Natural killer cell treated with Interleukin-12 subunit alpha and Interleukin-12 subunit beta and Interleukin-15 and Interleukin-18, amount 100 ng/mL, for 72 hours (primary cell): Measurements from ENCODE around the gene CD34. TPM values are rescaled to one million over a fixed set of nuclear protein-coding genes. Genes with fewer than 3 reads are reported as not detected.

Experiments
- ATAC-seq, 2 donors: fragments of 150-1000 bp; cut with Tn5 transposase in 1 of 2; sonication (Bioruptor Pico), chemical (Tn5 transposase) in 1 of 2; 2 replicates each; pipeline ENCODE4 v1.10.0; 2021
- DNase-seq: peaks from one replicate; pipeline ENCODE4 v3.0.0; 2022; ENCODE audit warnings: low spot score
- H3K27ac Mint-ChIP-seq, 2 donors: 1 replicate in 1 of 2; 2 replicates in 1 of 2; pipeline ENCODE4 v1.8.0; 2022; ENCODE audit warnings: mixed read lengths in 2 of 2, mild to moderate bottlenecking in 1 of 2, moderate library complexity in 1 of 2
- H3K27me3 Mint-ChIP-seq, 2 donors: 1 replicate in 1 of 2; 2 replicates in 1 of 2; pipeline ENCODE4 v1.8.0; 2022; ENCODE audit warnings: mixed read lengths in 2 of 2
- H3K36me3 Mint-ChIP-seq: one replicate; pipeline ENCODE4 v1.8.0; 2022; ENCODE audit warnings: mixed read lengths
- H3K4me1 Mint-ChIP-seq, 2 donors: 1 replicate in 1 of 2; 2 replicates in 1 of 2; pipeline ENCODE4 v1.8.0; 2022; ENCODE audit warnings: low read depth in 2 of 2, mixed read lengths in 2 of 2, mild to moderate bottlenecking in 1 of 2
- H3K4me3 Mint-ChIP-seq: one replicate; pipeline ENCODE4 v1.8.0; 2022; ENCODE audit warnings: mixed read lengths
- H3K9me3 Mint-ChIP-seq: 2 replicates; pipeline ENCODE4 v1.8.0; 2022; ENCODE audit warnings: mixed read lengths
- total RNA-seq, 2 donors: library from RNA; stranded (reverse); gene quantifications; one replicate each; pipeline ENCODE4 v1.2.3, GENCODE V29; 2022

The CD34 gene
- total RNA-seq, 2 donors from 2014 or later = not detected

DNA sequence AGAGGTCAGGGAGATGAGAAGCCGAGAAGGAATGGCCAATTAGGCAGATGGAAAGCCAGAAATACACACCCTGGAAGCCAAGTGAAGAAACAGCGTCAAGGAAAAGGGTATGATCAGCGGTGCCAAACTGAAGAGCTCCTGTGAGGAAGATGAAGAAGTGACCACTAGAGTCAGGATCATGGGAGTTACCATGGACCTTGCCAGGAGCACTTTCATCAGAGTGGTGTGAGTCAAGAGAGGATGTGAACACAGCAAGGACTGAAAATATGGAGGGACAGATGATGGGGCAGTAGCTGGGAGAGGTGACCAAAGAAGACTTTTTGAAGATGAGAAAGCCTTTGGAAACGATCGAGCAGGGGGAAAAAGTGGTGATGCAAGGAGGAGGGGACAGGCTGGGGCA, 50.4 kb downstream of the CD34 start:
- H3K36me3 Mint-ChIP-seq = peaks cover 12% of the 10 kb centered on the region
- DNase-seq = no peak

DNA sequence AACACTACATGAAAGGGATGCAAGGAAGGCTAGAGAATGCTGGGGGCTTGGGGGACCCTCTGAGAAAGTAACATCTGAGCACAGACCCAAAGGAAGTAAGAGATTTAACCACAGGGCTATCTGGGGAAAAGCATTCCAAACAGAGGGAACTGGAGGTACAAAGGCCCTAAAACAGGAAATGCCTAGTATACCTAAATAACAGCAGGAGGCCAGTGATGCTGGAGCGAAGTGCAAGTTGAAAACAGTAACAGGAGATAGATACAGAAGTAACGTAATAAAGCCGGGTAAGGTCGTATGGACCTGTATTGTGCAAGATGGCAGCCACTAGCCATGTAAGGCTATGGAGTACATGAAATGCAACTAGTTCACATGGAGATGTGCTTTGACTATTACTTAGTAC, 52.1 kb downstream of the CD34 start:
- Mint-ChIP-seq H3K4me1 (peaks cover 40 to 41% of the 10 kb centered on the region in 2 donors), H3K27ac (no peak overlapping the region), H3K36me3 (peaks cover 12% of the 10 kb centered on the region), H3K4me3 (no peak overlapping the region), H3K9me3 (no peaks in the 10 kb centered on the region), H3K27me3 (no peaks in the 10 kb centered on the region)
- no peak for ATAC-seq
- no peak for DNase-seq

More for the DNA sequence above, 50.4 kb downstream of the CD34 start:
- Mint-ChIP-seq H3K4me3 (no peak overlapping the region), H3K9me3 (no peaks in the 10 kb centered on the region), H3K27me3 (no peaks in the 10 kb centered on the region), H3K27ac (no peak overlapping the region), H3K4me1 (peaks cover 47 to 49% of the 10 kb centered on the region in 2 donors)
- no peak for ATAC-seq

DNA sequence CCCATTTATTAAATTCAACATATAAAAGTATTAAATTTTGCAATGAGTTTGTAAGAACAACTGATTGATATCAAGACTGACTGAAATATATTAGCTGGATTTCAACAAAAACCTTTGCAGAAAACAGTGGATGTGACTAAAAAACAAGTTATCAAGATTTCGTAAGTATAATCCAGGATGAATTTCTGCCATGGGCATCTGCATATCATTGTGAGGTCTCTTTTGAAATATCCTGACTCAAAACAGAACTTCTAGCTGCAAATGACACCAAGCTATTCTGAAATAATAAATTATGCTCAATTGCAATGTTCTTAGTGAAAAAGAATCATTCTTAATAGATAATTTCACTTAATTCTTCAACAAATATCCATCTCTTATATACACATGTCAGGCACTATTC, 52.6 kb downstream of the CD34 start:
- Mint-ChIP-seq H3K36me3 (peaks cover 12% of the 10 kb centered on the region), H3K4me3 (no peak overlapping the region), H3K27me3 (no peaks in the 10 kb centered on the region), H3K9me3 (no peaks in the 10 kb centered on the region), H3K27ac (no peak overlapping the region), H3K4me1 (peaks cover 40 to 41% of the 10 kb centered on the region in 2 donors)
- ATAC-seq (no peak), DNase-seq (no peak)

DNA sequence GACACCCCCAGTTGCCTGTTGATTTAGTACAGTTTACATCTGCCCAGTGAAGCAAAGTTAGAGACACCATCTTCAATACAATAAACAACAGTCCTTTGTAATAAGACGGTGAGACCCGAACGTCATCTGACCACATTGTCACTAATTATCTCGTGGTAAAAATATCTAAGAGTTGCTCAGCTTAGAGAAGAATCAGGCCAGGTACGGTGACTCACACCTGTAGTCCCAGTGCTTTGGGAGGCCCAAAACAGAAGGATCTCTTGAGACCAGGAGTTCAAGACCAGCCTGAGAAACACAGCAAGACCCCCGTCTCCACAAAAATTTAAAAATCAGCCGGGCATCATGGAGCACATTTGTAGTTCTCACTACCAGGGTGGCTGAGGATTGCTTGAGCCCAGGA, 53.5 kb downstream of the CD34 start:
- DNase-seq (no peak), ATAC-seq (no peak)
- Mint-ChIP-seq H3K9me3 (no peaks in the 10 kb centered on the region), H3K36me3 (peaks cover 12% of the 10 kb centered on the region), H3K27me3 (no peaks in the 10 kb centered on the region), H3K27ac (no peak overlapping the region), H3K4me1 (peaks cover 40 to 41% of the 10 kb centered on the region in 2 donors), H3K4me3 (no peak overlapping the region)

DNA sequence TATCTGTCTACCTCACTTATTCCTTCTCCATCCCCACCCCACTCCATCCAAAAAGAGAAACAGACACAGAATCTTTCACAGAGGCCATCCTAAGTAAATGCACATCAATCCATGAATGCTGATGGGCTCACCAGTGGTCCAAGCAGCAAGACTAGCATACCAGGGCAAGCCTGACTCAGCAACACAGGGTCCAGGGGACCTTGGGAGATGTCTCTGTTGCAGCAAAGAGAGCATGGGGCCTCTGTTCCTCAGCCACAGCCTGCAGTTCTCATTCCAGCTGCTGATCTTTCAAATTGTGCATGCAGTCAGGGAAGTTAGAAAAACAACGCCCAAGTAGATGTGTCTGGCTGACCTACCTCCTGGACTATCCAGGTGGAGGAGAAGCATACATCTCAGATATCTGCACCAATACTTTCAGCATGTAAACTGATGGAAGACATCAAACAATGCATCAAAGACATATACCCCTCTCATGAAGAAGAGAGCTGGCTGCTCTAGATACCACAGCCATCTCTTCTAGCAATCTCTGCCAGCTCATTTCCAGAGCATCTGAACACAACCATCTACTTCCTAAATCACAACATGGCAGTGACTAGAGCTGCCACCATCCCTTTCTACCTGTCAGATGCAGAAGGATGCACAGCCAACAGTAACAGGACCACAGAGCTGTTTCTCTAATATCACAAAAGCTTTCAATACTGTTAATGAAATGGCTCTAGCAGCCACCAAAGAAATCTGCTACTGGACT, 54.5 kb downstream of the CD34 start:
- no peak overlapping the region for H3K27ac Mint-ChIP-seq
- H3K36me3 Mint-ChIP-seq = peaks cover 6% of the 10 kb centered on the region
- H3K4me3 Mint-ChIP-seq = no peak overlapping the region
- DNase-seq (no peak), ATAC-seq (no peak)
- H3K4me1 Mint-ChIP-seq = peaks cover 39 to 40% of the 10 kb centered on the region in 2 donors
- H3K9me3 Mint-ChIP-seq = no peaks in the 10 kb centered on the region
- H3K27me3 Mint-ChIP-seq = no peaks in the 10 kb centered on the region

DNA sequence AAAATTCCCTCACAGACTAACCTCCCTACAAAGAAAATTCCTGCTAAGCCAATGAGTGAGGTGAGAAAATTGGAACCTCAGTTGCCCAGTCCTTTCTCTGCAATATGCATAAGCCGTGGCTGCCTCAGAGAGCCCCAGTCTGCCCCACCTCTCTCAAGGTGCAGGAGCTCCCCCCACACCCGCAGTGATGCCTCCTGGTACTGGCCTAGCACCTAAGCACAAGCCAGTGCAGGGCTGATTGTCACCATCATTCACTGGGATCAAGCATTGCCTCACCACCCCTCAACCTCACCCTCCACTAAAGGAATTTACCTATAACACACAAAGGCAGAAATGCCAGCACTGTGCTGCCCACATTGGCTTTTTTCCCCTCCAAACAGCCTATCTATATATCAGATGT, 56.9 kb downstream of the CD34 start:
- no peak overlapping the region for H3K4me3 Mint-ChIP-seq

DNA sequence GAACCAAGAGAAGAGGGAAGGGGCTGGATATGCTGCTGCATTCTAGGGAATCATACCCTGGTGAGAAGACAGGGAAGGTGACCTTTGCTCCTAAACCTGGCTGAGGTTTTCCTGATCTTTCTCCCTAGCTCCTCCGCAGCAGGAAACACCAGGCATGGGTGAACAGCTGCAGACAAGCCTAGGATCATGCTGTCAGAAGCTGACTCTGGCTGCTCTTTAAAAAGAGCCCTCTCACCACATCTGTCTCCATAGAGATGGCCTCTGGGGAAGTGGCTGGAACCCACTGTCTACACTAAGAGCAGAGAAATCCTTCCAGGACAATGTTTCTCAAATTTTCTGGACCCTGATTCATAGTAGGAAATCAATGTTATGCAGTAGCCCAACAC, 57.6 kb downstream of the CD34 start:
- Mint-ChIP-seq H3K4me1 (peaks cover 60 to 65% of the 10 kb centered on the region in 2 donors), H3K27me3 (no peaks in the 10 kb centered on the region), H3K4me3 (no peak overlapping the region), H3K9me3 (no peaks in the 10 kb centered on the region), H3K27ac (no peak overlapping the region), H3K36me3 (peaks cover 6% of the 10 kb centered on the region)
- ATAC-seq = no peak
- DNase-seq = no peak

More for the DNA sequence above, 56.9 kb downstream of the CD34 start:
- Mint-ChIP-seq H3K9me3 (no peaks in the 10 kb centered on the region), H3K27me3 (no peaks in the 10 kb centered on the region), H3K36me3 (peaks cover 6% of the 10 kb centered on the region), H3K27ac (no peak overlapping the region), H3K4me1 (peaks cover 54 to 60% of the 10 kb centered on the region in 2 donors)
- DNase-seq = no peak
- ATAC-seq = no peak

DNA sequence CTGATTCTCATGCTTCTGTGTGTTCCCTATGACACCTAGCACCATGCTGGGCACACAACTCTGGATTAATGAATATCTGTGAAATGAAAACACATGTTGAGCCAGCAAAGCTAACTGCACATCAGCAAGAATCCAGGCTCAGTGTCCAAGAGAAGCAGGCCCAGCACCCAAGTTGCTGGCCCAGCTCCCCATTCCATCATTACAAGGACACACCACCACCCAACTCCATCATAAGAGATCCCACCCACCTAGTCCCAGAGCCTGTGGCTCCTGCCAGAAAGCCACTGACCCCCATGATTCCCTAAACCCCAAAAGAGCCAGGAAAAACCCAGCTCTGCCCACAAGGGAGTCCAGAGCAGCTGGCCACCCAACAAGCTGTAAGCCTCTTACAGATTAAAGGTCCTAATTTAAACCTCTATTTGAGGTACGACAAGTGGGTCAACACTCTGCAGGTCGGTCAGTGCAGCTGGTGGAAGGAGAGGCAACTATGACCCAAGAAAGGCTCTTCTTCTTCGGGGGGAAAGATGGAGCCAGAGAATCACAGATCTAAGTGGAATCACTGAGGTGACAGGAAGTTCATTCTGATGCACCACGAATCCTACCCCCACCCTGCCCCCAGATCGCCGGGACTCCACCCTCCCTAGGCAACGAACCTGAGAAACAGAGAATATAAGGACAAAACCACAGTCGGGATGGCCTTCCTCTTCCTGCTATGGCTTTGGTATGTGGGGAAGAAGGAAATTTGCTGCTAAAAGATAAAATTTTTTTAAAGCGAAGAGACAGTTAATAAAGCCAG, 58.2 kb downstream of the CD34 start:
- H3K27ac Mint-ChIP-seq = peak overlapping the region; percentile 12 to 60
- peaks cover 66 to 70% of the 10 kb centered on the region in 2 donors for H3K4me1 Mint-ChIP-seq
- H3K27me3 Mint-ChIP-seq = no peaks in the 10 kb centered on the region
- no peak for ATAC-seq
- H3K4me3 Mint-ChIP-seq = no peak overlapping the region
- H3K9me3 Mint-ChIP-seq = no peaks in the 10 kb centered on the region
- peaks cover 6% of the 10 kb centered on the region for H3K36me3 Mint-ChIP-seq
- no peak for DNase-seq

DNA sequence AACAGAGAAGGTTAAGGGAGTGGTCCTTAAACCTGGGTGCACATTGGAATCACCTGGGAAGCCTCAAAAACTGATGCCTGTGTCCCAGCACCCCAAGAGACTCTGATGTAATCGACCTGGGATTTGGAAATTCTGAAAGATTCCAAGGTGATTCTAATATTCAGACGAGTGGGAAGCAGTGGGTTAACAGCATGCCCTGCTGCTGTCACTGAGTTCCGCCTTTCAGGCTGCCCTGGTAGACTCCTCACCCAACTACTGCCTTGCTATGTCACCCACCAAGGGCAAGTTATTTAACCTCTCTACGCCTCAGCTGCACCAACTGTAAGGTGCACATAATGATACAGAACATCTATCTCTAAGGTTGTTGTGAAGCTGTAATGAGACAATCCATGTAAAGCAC, 59.2 kb downstream of the CD34 start:
- DNase-seq (no peak), ATAC-seq (no peak)
- Mint-ChIP-seq H3K36me3 (peaks cover 6% of the 10 kb centered on the region), H3K9me3 (no peaks in the 10 kb centered on the region), H3K4me1 (peaks cover 63 to 68% of the 10 kb centered on the region in 2 donors), H3K4me3 (no peak overlapping the region), H3K27ac (peak overlapping the region; percentile 12 to 60), H3K27me3 (no peaks in the 10 kb centered on the region)

DNA sequence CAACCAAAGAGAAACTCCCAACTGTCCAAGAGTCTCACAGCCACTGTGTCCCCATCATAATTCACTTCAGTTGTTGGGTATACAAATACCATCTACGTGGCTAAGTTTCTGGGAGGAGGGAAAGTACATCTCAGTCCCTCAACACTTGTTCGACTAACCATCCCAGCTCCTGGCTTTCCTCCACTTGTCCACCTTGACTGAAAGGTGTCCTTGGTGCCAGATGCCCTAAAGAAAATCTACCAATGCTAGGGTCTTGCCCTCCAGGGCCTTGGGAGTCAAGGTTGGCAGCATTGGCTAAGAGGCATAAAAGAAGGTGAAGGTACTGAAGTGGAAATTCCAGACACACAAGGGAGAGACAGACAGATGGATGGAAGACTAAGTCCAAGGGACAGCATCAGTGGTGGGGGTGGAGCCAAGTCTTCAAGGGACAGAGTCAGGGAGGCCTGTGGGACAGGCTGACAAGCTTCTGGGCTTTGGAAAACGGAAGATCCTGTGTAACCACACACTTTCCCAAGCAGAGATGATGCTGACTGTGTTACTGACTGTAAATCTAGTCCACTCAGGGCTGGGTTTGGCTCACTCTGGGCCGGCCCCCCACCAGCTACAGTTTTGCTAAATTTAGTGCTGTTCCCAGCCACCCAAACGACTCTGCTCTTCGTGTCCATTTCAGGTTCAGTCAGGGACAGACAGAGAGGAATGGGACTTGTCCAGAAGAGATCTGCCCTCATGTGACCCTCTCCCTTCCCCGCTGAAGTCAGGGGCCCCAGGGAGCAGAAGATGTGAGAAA, 60.1 kb downstream of the CD34 start:
- no peak overlapping the region for H3K4me3 Mint-ChIP-seq
- H3K27ac Mint-ChIP-seq = peak overlapping the region; percentile 4 to 24
- no peaks in the 10 kb centered on the region for H3K9me3 Mint-ChIP-seq
- H3K36me3 Mint-ChIP-seq = peaks cover under 1% of the 10 kb centered on the region
- H3K27me3 Mint-ChIP-seq = no peaks in the 10 kb centered on the region
- DNase-seq (no peak), ATAC-seq (no peak)
- peaks cover 54 to 62% of the 10 kb centered on the region in 2 donors for H3K4me1 Mint-ChIP-seq

DNA sequence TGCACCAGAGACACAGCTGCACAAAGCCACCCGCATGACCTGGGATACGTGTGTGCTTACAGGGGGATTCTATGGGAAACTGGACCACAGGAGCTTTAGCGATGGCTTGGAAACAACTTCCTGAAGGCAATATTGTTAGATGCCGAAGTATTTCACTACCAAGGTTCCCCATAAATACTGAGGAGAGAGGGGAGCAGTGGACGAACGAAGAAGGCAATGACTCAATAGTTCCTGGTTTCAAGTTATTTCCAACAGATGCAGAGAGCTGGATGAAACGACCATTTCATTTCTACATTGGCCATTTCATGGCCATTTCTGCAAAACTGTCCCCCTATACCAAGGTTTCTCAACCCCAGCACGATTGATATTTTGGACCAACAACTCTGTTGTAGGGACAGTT, 61.3 kb downstream of the CD34 start:
- Mint-ChIP-seq H3K36me3 (no peaks in the 10 kb centered on the region), H3K4me1 (peaks cover 63 to 68% of the 10 kb centered on the region in 2 donors)

DNA sequence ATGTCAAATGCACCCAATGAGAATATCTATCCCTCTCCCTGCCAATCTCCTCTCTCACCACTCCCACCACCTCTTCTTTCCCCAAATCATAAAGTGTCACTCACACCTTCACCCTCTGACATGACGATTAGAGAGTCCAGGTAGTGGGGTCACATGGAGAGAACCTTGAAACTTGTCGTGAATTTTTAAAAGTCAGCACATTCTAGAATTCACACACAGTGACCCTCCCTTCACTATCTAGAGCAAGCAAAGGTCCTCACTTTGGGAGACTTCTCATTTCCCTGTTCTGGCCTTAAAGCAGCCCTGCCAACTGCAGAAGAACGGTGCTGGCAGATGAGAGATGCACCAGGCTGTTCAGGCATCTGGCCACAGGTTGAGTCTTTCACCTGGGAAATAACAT, 61.9 kb downstream of the CD34 start:
- no peaks in the 10 kb centered on the region for H3K36me3 Mint-ChIP-seq
- H3K4me3 Mint-ChIP-seq = peak overlapping the region; percentile 42

More for the DNA sequence above, 61.3 kb downstream of the CD34 start:
- no peak for DNase-seq
- no peak for ATAC-seq
- no peak overlapping the region for H3K4me3 Mint-ChIP-seq
- no peaks in the 10 kb centered on the region for H3K9me3 Mint-ChIP-seq
- peak overlapping the region in 1 of 2 donors; percentile 84 for H3K27ac Mint-ChIP-seq
- H3K27me3 Mint-ChIP-seq = no peaks in the 10 kb centered on the region

DNA sequence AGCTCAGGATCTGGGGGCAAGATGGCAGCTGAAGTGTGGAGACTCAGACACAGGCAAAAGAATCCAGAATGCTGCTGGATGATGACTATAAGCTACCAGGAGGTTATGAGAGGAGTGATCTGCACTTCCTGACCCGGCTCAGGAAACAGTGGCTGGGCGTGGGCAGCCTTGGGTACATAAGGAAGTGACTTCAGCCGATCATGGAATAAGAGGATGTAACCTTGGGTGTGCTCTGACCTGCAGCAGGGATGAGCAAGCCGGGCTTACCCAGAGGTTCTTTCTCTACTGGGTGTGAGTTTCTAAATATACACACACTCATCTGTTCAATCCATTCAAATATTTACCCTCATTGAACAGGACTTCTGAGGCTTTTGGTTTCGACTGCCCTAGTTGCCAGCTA, 62.7 kb downstream of the CD34 start:
- Mint-ChIP-seq H3K4me3 (peak overlapping the region; percentile 79), H3K36me3 (no peaks in the 10 kb centered on the region), H3K4me1 (peaks cover 71 to 72% of the 10 kb centered on the region in 2 donors), H3K27me3 (no peaks in the 10 kb centered on the region), H3K9me3 (no peaks in the 10 kb centered on the region), H3K27ac (peak overlapping the region; percentile 84 to 87)
- DNase-seq = no peak
- ATAC-seq = peak; percentile 79 to 85

More for the DNA sequence above, 61.9 kb downstream of the CD34 start:
- no peak for ATAC-seq
- H3K27ac Mint-ChIP-seq = peak overlapping the region; percentile 84 to 87
- DNase-seq = no peak
- peaks cover 69 to 72% of the 10 kb centered on the region in 2 donors for H3K4me1 Mint-ChIP-seq
- no peaks in the 10 kb centered on the region for H3K9me3 Mint-ChIP-seq
- H3K27me3 Mint-ChIP-seq = no peaks in the 10 kb centered on the region
